GM18861 (cell line): ENCODE results near the gene ATXN10.

Experiments
- ATAC-seq: cut with Tn5 transposase; IDR thresholded peaks from one replicate; pipeline ENCODE4 v1.9.1; 2021; ENCODE audit not compliant: unreplicated experiment

Gene ATXN10

DNA sequence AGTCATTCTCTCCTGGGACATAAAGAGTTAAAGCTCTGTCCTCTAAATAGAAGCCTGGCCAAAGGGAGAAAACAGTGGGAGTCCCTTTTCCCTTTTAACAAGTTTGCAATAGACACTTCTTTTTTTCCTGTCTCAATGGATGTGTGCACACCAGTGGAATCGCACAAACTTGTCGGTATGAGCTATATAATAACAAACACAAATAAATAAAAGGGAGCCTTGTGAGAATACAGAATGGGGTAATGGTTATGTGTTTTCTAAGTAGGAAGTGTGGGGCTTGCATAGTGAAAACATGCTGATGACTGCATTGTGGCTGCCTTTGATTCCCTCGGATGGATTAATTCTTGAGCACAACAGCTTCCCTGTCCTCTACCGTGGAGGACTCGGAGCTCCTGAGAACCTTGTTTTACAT, 173.4 kb downstream of the ATXN10 start:
- ATAC-seq: no peak

DNA sequence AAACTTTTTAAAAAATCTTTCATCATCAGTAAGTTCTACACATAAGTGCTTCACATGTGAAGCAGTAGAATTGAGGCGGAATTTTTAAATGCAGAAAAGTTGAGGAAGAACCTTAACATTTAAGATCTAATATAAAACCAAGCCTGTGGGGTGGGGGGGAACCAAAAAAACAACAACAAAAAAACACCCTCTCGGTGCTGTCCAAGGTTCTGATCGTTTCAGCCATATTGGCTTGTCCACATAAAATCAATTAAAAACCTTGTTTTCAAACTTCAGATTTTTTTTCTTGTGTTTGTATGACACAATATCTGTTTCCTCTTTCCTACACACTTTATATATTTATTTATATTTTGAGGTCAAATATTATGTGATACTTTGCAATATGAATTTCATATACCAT, 175.3 kb downstream of the ATXN10 start:
- no peak for ATAC-seq

DNA sequence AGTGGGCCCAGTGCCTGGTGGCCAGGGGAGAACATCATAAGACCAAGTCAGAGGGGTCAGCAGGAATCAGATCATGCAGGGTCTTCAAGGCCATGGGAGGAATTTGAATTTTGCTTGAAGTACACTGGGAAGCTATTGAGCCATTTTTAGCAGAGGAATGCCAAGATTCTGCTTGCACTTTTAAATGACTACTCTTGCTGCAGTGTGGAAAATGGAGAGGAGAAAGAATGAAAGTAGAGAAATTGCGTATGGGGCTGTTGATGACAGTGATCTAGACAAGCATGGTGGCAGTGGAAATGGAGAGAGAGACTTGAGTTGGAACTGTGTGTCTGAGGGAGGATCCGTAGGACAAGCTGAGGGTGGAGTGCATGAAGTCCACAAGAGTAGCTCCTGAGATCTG, 177.3 kb downstream of the ATXN10 start:
- no peak for ATAC-seq

DNA sequence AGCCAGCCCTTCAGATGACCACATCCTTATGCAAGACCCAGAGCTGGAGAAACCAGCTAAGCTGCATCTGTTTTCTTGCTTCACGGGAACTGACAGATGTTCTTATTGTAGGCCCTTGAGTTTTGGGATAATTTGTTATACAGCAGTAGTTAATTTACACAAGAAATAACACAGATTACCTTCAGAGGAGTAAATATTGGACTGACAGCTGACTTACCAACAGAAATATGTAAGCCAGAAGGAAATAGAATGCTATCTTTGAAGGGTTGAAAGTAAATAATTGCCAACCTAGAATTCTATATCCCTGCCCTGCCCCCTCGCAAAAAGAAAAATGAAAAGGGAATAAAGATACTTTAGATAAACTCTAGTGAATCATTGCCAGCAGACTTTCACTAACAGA, 181.2 kb downstream of the ATXN10 start:
- no peak for ATAC-seq

DNA sequence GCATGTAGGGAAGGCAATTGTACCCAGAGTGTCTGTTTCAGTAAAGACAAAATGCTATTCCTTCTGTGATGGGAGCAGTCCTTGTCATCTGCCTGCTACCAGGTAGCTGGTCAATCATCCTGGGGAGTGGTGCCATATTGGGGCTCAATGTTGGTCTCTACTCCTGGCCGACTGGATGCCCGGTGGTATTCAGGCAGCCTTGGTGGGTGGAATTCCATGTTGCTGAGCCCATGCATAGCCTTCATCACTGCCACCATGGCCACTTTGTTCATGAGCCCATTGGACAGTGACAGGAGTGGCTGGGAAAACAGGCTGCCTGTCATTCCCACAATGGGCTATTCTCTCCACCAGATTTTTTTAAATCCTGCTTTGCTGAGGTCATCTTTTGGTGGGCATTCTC, 184.3 kb downstream of the ATXN10 start:
- ATAC-seq: no peak

DNA sequence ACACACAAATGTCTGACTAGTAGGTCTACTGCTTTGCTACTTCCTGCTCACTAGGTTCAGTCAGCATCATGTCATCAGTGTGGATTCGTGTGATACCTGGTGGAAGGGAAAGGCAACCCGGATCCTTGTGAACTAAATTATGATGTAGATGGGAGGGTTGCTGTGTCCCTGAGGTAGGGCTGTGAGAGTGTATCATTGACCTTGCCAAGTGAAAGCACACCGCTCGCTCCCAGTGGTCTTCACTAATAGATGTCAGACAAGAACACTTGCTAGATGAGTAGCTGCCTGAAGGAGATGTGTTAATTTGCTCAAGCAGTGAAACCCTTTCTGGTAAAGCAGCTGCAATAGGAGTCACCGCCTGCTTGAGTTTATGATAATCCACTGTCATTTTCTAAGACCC, 185.9 kb downstream of the ATXN10 start:
- ATAC-seq: no peak

DNA sequence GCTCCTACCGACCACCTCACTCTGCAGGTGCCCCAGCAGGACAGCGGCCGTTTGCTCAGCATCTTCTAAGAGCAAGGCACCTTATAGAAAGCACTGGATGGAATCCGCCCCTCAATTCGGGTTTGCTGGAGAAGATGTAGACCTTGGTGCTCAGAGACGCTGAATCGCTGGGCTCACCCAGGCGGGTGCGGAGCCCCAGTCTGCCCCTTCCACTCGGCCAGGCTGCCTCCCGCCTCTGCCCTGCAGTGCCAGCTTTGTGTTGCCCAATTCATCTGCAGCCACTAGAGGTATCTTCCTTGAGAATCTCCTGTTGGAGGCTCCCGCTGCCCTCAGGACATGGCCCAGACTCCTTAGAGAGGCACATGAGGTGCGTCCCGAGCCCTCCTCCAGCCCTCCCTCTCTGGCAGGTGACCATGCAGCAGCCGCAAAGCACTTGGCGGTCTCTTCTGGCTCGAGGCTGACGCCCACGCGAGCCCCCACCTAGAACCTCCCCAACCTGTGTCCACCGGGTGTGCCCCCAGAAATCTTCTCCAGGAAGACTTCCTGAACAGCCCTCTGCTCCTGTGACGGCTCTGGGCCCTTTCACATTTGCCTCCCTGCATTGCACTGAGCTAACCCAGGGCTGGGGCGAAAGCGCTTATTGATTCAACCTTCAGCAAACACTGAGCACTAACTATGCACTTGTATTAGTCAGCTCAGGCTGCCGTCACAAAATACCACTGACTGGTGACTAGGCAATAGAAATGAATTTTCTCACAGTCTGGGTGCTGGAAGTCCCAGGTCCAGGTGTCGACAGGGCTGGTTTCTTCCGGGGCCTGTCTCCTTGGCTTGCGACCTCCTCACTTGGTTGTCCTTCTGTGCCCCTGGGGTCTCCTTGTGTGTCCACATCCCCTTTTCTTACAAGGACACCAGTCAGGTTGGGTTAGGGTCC, 187.9 kb downstream of the ATXN10 start:
- ATAC-seq: no peak

DNA sequence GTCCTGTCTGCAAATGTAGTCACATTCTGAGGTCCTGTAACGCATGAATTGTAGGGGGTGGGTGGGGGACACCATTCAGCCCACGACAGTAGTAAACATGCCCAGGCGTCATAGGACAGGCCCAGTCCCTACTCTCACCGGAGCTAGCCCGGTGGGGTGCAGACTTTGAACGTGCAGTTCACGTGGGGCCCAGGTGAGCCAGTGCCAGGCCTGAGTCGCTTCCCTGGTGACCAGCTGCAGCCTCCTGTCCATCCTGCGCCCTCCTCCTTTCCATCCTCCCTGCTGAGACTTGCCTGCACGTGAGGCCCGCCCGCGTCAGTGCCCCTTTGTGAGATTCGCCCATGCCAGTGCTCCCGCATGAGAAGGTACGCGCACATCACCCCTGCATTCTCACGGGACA, 188.6 kb downstream of the ATXN10 start:
- ATAC-seq: no peak

DNA sequence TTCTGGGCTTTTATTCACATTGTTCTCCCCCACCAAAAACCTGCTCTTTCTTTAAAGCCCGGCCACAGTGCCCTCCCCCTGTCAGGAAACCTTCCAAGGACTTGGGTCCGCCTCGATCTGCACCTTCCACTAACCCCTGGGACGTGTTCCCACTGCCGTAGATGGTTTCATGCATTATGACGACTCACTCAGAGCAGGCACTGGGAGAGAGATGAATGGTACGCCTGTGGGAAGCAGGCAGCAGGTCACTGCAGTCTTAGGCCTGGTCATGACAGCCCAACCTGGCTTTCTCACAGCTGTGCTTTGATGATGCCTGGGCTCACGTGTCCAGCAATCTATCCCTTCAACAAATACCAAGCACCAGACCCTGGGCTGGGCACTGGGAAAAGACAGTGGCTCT, 189.6 kb downstream of the ATXN10 start:
- ATAC-seq: no peak

DNA sequence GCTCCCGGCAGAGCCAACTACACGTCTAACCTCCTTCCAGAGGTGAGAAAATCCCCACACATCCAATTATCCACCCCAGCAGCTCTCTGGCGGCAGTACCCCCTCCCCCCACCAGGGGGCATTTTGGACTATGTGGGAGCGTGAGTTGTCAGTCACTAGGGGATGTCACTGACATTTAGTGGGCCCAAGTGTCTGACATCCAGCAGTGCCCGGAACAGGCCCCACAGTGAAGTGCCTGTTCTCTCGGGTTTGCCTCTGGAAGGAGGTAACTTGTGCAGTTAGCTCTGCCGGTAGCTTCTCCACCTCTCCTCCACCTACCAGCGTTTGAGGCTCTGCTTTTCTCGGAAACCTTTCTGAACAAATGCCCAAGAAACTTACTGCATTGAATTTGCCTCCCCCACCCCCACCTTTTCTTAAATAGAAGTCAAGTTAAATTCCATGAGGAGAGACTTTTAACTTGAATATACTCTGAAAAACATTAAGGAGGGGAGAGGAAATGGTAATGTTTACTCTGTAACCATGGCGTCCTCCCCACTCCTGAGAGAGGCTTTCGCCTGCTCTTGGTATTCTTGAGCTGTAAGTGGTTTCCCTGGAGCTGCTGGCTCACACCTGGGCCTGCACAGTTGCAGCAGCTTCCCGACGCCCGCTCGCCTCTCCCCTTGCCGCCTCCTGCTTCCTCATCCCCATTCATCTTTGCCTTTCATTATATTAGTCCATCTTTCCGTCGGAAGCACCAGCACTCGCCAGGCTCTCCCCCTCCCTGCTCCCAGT, 192.5 kb downstream of the ATXN10 start:
- ATAC-seq: no peak

DNA sequence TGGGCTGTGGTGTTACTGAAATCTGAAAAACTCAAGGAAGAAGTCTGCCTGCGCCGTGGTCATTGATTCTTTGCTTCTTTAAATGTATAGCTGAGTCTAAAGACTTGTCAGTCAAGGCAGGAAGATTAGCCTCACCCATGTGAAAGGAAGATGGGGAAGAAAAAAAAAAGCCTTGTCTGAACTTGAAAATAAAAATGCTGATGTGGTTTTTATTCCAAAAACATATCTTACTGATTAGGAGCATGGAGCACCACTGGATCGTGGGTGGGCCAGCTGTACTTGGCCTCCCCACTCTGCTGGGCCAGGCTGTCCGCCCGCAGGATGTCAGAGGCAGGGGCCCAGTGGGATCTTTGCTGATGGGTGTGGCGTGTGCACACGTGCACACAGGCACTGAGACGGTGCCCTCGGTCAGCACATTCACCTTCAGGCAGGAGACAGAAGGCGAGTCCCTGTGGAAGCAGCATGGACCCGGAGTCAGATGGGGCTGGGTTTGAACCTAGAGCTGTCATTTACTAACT, 193.4 kb downstream of the ATXN10 start:
- ATAC-seq: no peak

DNA sequence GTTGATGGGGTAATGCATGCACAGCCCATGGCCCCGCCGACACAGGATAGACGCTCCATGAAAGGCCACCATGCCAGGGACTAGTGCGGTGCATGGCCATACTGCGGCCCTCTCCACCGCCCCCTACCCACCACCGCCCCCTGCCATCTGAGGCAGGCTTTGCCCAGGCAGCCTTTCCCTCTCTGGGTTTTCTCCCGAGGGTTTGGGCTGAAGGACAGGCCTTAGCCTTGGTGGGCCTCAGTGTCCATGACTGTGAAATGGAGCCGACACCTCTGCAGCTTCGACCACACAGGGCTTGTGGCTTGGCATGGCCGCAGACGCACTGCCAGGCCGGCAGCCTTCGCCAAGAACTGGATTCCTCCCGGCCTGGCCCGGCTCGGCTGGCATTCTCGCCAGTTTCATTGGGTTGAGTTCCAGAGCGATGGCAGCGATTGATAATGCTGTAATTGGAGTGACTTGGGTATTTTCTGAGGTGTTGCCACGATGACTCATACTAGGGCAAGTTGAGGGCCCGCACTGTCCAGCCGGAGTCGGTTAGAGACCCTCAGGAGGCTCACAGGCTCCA, 194.0 kb downstream of the ATXN10 start:
- ATAC-seq: no peak

DNA sequence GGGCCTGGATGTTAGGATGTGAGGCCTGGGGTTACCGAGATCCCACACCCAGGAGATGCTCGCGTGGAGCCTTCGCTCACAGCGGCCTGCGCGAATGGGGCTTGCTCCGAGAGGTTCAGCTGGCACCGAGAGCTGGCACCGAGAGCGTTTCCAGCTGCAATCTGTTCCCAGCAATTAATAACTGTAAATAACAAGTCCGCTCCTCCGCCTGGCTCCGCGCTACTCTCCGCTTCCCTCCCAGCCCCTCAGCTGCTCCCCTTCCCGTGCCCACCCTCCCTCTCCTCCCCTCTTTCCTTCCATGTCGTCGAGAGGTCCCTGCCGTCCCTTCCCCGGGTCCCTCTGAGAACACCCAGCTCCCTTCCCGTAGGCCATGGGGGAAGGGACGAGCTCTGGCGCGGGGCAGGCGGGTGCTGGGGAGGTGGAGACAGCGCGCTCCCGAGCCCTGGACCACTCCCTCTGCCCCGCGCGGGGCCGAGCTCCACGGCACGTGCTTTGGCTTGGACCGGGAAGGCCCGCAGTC, 194.6 kb downstream of the ATXN10 start:
- ATAC-seq: no peak

DNA sequence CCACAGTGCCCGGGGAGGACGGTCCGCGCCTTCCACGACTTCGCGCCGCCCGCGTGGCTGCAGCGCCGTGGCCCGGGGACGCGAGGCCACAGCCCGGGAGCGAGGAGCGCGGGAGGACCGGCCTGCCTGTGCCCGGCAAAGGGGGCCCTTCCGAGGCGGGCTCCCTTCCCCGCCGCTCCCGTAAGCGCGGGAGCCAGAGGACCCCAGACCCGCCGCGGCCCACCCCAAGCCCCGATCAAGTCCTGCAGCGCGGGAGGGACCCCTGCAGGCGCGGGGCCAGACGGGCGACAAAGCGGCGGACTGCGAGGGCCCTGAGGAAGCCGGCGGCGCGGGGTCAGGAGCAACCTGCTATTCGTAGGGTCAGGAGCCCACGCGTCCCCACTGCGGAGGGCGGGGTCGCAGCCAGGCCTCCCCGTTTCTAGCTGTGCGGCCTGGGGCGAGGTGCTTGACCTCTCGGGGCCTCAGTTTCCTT, 195.0 kb downstream of the ATXN10 start:
- no peak for ATAC-seq

DNA sequence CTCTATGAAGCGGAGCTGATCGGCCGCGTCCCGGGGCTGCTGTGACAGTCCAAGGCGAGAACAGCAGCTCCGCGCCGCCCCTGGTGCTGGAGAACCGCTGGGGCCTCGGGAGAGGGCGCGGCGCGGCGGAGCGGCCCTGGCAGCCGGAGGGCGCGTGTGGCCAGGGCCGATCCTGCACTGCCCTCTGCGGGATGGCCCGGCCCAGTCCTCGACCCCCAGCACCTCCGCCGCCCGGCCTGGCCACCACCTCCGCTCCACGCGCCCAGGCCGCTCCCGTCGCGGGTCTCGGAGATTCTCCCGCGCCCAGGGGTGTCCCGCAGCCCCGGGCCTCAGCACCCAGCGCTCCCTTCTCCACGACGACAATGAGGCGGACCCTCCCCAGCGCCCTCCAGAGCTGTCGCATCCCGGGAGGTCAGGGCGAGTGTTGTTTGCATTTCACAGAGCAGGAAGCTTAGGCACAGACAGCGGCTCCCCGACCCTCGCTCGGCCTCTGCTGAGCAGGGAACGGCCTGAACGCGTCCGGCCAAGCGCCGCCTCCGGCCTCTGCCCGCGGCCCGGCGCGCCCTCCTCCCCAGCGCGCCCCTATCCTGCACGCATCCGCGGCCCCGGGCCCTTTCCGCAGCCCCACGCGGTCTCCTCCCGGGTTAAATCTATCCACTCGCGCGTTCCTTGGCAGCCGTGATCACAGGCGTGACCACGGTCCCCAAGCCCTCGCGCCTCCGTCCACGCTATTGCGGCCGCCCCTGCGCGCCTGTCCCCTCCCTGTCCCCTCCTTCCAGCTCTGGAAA, 195.7 kb downstream of the ATXN10 start:
- no peak for ATAC-seq

DNA sequence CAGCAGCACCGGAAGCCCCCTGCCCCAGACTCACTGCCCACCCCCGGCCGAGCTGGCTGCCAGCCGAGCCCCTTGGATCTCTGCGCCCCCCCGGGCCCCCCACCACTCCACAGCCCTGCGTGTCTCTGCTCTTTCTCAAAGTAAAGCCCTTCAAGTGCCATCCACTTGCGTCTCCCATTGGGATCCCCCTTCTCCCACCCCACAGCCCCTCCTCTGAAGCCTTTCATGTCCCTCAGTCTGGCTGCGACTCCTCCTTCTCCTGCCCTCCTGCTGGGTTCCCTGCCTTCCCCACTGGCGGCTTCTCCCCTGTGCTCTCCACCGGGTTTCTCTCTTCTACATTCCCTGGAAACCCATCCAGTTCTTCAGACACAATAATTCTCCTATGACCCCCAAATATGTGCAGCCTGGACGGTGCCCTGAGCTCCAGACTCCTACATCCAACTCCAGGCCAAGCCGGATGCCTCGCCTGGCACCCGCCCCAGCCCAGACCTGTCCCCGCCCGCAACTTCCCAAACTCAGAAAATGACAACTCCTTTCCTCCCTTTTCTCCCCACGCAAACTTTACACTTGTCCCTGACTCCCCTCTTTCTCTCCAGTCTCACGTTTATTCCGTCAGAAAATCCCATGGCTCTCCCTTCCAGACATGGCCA, 196.4 kb downstream of the ATXN10 start:
- no peak for ATAC-seq

DNA sequence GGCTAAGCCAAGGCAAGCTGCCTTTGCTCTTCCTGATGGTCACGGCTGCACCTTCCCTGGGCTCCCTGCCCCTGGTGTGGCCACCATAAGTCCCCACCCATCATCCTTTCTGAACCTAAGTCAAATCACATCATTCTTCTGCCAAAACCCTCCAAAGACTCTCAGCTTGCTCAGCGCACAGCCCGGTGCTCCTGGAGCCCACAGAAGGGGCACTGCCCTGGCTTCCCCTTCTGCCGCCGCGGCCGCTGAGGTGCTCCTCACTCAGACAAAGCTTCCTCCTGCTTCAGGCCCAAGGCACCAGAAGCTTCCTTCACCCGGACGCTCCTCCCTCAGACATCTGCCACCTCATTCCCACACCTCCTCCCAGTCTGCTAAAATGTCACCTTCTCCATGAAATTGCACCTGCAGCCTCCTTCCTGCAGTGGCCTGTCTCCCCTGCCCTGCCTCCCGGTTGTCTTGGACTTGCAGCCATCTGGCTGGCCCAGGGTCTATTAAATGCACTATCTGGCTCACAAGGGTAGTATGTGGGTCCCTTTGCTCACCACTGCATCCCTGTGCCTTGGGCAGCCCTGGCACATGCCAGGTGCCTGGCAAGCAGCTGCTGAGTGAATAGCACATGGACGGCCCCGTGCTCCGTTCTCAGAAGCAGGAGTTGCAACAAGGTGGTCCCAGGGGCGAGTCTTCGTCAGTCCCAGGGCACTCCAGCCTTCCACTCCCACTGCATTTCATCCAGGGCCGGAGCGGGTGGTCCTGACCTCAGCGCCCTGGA, 197.1 kb downstream of the ATXN10 start:
- ATAC-seq: no peak

DNA sequence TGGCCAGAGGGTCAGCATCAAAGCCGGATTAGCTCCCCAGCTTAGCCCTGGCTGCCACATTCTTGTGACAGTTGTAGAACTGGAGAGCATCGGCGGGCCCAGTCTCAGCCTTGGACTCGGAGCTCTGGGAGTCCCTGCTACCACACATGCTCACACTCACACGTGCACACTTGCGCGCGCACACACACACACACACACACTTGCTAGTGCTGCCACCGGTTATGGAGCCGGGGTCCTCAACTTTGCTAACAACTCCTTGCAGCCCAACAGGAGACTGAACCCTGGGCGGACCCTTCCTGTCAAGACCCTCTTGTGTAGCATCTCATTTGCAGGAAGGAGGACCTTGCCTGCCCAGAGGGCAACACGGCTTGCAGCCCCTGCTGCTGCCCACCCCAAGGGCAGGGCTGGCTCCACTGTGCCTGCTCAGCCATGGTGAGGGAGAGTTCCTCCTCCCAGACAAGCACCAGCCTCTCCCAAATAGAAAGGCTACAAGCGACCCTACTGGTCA, 197.8 kb downstream of the ATXN10 start:
- no peak for ATAC-seq

DNA sequence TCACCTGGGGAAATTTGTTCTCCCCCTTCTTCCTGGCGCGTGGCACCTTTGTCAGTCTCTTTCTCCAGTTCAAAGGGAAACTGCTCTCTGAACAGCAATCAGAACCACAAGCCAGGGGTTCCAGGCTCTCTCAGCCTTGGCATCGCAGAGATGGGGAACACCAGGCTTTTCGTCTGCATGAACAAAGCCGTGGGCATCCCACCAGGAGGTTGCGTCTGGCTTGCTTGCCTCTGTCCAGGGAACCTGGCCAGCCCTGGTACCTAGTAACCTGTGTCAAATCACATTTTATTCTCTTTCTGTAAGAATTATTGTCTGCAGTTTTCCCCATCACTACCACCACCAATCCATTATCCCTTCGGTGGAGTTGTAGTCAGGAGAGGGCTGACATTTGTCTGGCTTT, 198.4 kb downstream of the ATXN10 start:
- ATAC-seq: no peak
